ENCODE measurements around the gene F11R. TPM values are rescaled to one million over a fixed set of nuclear protein-coding genes. Genes with fewer than 3 reads are reported as not detected.

Gene F11R
- total RNA-seq: 2.2 and 2.7 TPM in 2 replicates

DNA sequence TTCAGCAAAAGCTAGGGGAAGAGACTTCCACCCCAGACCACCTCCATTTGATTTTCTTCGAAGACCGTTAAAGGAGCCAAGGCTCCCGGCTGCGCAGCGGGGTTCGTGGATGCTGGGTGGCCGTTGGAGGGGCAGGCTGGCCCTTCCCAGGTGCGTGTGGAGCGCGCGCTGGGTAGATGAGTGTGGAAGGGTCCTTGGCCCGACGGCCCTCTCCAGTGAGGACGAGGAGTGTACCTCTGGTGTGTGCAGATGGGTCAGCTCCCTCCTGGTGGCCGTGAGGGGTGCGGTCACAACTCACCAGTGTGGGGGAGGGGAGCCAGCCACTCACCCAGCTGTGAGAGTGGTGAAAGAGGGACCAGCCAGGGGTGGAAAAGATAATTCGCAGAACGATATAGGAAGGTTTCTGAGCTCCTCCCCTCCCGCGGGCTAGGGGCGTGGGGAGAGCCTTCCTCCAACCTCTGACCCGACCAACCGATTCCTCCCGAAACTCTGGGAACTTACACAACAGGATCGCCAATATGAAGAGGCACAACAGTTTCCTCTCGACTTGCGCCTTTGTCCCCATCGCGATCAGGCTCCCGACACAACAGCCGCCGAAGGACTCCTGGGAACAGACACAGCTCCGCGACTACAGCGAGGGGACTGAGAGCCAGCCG, at the start of gene F11R:
TSS of gene F11R (minus strand) at position 644 of the 656 bp plus-strand sequence. CDS start at position 565, 79 bp downstream.

GRCh38 chr1:161069731-161070270, 48.8 kb upstream of the F11R start, which contains the start of gene ARHGAP30:
TSS of gene ARHGAP30 (minus strand) at chr1:161069891. CDS start at chr1:161069624, 267 bp downstream.

GRCh38 chr1:161045736-161046604, 25.0 kb upstream of the F11R start, which contains the start of gene USF1:
TSS of gene USF1 (minus strand) at chr1:161045977. CDS start at chr1:161043275, 2,702 bp downstream.

DNA sequence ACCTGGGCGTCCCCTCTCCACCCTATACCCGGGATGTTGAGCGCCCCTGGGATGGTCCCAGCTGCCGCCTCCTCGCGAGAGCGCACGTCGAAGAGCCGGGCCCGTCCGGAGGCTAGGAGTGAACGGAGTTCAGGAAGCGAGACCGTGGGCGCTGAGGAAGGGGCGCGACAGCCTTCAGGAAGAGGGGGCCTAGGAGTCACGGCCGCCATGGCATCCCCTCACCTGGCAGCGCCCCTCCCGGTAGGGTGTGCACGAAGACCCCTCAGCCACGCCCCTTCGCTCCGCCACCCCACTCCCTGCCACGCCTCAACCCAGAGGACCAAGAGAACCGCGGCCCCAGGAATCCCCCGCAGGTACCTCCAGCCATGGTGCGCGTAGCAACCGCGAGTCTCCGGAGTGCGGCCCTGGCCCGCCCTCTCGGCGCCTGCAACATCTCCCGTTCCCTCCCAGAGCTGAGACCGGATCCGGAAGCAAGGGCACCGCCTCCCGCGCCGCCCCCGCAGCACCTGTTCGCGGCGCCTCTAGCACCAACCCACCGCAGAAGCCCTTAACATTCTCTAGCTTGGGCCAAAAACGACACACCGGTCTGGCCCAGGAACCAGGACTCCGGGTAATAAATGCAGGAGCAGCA, 17.7 kb upstream of the F11R start, which contains the start of gene TSTD1:
TSS of gene TSTD1 (minus strand) at position 442 of the 631 bp plus-strand sequence. CDS start at position 367, 75 bp downstream.

GRCh38 chr1:160954158-160955104, 66.5 kb downstream of the F11R start, which contains the start of gene ITLN2:
TSS of gene ITLN2 (minus strand) at chr1:160954809. CDS start at chr1:160954741, 68 bp downstream.

Other genes with a start within 250 kb of the F11R start
- gene LY9, start 225.0 kb downstream of the F11R start, total RNA-seq: not detected in 2 replicates
- not detected in 2 replicates for gene CD244, start 158.3 kb downstream of the F11R start, total RNA-seq
- gene ITLN1, start 136.0 kb downstream of the F11R start, total RNA-seq: not detected in 2 replicates
- gene ITLN2, start 66.3 kb downstream of the F11R start, total RNA-seq: not detected in 2 replicates
- gene TSTD1, start 17.8 kb upstream of the F11R start, total RNA-seq: 3.4 and 9.1 TPM in 2 replicates
- 66.7 and 87.2 TPM in 2 replicates for gene USF1, start 24.8 kb upstream of the F11R start, total RNA-seq
- not detected in 2 replicates for gene ARHGAP30, start 48.7 kb upstream of the F11R start, total RNA-seq
- 0.11 and 0.25 TPM in 2 replicates for gene NECTIN4, start 68.4 kb upstream of the F11R start, total RNA-seq
- 1.3 and 1.6 TPM in 2 replicates for gene KLHDC9, start 77.2 kb upstream of the F11R start, total RNA-seq
- gene PFDN2, start 96.9 kb upstream of the F11R start, total RNA-seq: 74.6 and 114 TPM in 2 replicates
- 21.8 and 25.6 TPM in 2 replicates for gene NIT1, start 97.0 kb upstream of the F11R start, total RNA-seq
- gene DEDD, start 111.5 kb upstream of the F11R start, total RNA-seq: 21.1 and 28.7 TPM in 2 replicates
- 85.5 and 86.7 TPM in 2 replicates for gene UFC1, start 132.8 kb upstream of the F11R start, total RNA-seq
- gene USP21, start 138.3 kb upstream of the F11R start, total RNA-seq: 7.5 and 11.2 TPM in 2 replicates
- 13.8 and 15.2 TPM in 2 replicates for gene PPOX, start 145.3 kb upstream of the F11R start, total RNA-seq
- 18.3 and 23.6 TPM in 2 replicates for gene B4GALT3, start 156.4 kb upstream of the F11R start, total RNA-seq
- 14.9 and 37.3 TPM in 2 replicates for gene ADAMTS4, start 177.9 kb upstream of the F11R start, total RNA-seq
- 197 and 198 TPM in 2 replicates for gene NDUFS2, start 181.2 kb upstream of the F11R start, total RNA-seq
- gene FCER1G, start 194.1 kb upstream of the F11R start, total RNA-seq: not detected in 2 replicates
- gene APOA2, start 202.5 kb upstream of the F11R start, total RNA-seq: not detected in 2 replicates
- 9.2 and 13.2 TPM in 2 replicates for gene TOMM40L, start 204.9 kb upstream of the F11R start, total RNA-seq
- not detected in 2 replicates for gene NR1I3, start 217.1 kb upstream of the F11R start, total RNA-seq
- not detected in 2 replicates for gene PCP4L1, start 237.6 kb upstream of the F11R start, total RNA-seq

Measured in uterine smooth muscle cell (primary cell).